GM23338 (cell line): ENCODE data around the gene TTC39A. TPM values are rescaled to one million over a fixed set of nuclear protein-coding genes. Genes with fewer than 3 reads are reported as not detected.

Experiments
- ATAC-seq: fragments of 200-7000 bp; cut with Tn5 transposase; 3 replicates; pipeline ENCODE4 v1.9.1; 2020
- DNase-seq: peaks from one replicate; pipeline ENCODE4 v3.0.0-alpha.2; 2015; ENCODE audit warnings: low spot score
- H2AFZ ChIP-seq: fragments of 200-600 bp; sonication (generic); 2 replicates; pipeline ENCODE4 v1.8.0; 2016; ENCODE audit warnings: antibody characterized with exemption, mild to moderate bottlenecking, moderate library complexity
- H3F3A ChIP-seq: fragments of 200-600 bp; sonication (generic); replicated peaks from 2 replicates; pipeline ENCODE4 v1.8.0; 2017; ENCODE audit warnings: antibody characterized with exemption, mixed run types, low read depth
- H3K27ac ChIP-seq: fragments of 200-600 bp; sonication (generic); 2 replicates; pipeline ENCODE4 v1.6.1; 2016; ENCODE audit warnings: low read depth
- H3K27me3 ChIP-seq: fragments of 200-600 bp; sonication (generic); 2 replicates; pipeline ENCODE4 v1.8.0; 2016; ENCODE audit warnings: mild to moderate bottlenecking, mixed run types, moderate library complexity; ENCODE audit not compliant: insufficient read depth
- H3K36me3 ChIP-seq: fragments of 200-600 bp; sonication (generic); 2 replicates; pipeline ENCODE4 v1.8.0; 2016; ENCODE audit warnings: mild to moderate bottlenecking; ENCODE audit not compliant: insufficient read depth
- H3K4me1 ChIP-seq: fragments of 200-600 bp; sonication (generic); 2 replicates; pipeline ENCODE4 v1.8.0; 2016; ENCODE audit warnings: mild to moderate bottlenecking, moderate library complexity; ENCODE audit not compliant: insufficient read depth
- H3K4me2 ChIP-seq: fragments of 200-600 bp; sonication (generic); 2 replicates; pipeline ENCODE4 v1.7.1; 2017; ENCODE audit warnings: mixed run types
- H3K4me3 ChIP-seq: fragments of 200-600 bp; sonication (generic); 2 replicates; pipeline ENCODE4 v1.6.1; 2016; ENCODE audit warnings: mixed run types
- H3K79me2 ChIP-seq: fragments of 200-600 bp; sonication (generic); replicated peaks from 2 replicates; pipeline ENCODE4 v1.8.0; 2017; ENCODE audit warnings: mild to moderate bottlenecking; ENCODE audit not compliant: insufficient read depth
- H3K9me2 ChIP-seq: fragments of 200-600 bp; sonication (generic); 2 replicates; pipeline ENCODE4 v1.8.0; 2017; ENCODE audit not compliant: insufficient read depth
- H4K20me1 ChIP-seq: fragments of 200-600 bp; sonication (generic); replicated peaks from 2 replicates; pipeline ENCODE4 v1.8.0; 2017; ENCODE audit warnings: mild to moderate bottlenecking; ENCODE audit not compliant: insufficient read depth
- H3K27ac Mint-ChIP-seq: 2 replicates; pipeline ENCODE4 v1.8.0; 2020; ENCODE audit warnings: inconsistent platforms, mild to moderate bottlenecking, moderate library complexity, mixed read lengths
- H3K27me3 Mint-ChIP-seq: 3 replicates; pipeline ENCODE4 v1.8.0; 2022; ENCODE audit warnings: low read depth, mild to moderate bottlenecking, moderate library complexity, mixed read lengths, inconsistent platforms; ENCODE audit not compliant: insufficient read depth, poor library complexity
- H3K36me3 Mint-ChIP-seq: 3 replicates; pipeline ENCODE4 v1.8.0; 2021; ENCODE audit warnings: low read depth, mild to moderate bottlenecking, inconsistent platforms, moderate library complexity, mixed read lengths
- H3K4me1 Mint-ChIP-seq: 3 replicates; pipeline ENCODE4 v1.8.0; 2020; ENCODE audit warnings: mild to moderate bottlenecking, inconsistent platforms, mixed read lengths
- H3K4me3 Mint-ChIP-seq: 3 replicates; pipeline ENCODE4 v1.8.0; 2021; ENCODE audit warnings: moderate library complexity, mild to moderate bottlenecking, inconsistent platforms, mixed read lengths
- H3K9me3 Mint-ChIP-seq: 3 replicates; pipeline ENCODE4 v1.8.0; 2020; ENCODE audit warnings: moderate library complexity, mild to moderate bottlenecking, inconsistent platforms, mixed read lengths
- CREB1 ChIP-seq: fragments of 250-450 bp; sonication (Bioruptor Pico); IDR thresholded peaks from 2 replicates; pipeline ENCODE4 v1.5.0; 2020; ENCODE audit warnings: low read depth, mild to moderate bottlenecking, moderate library complexity
- CTCF ChIP-seq, 2 experiments: fragments of 200-600 bp in 1 of 2; sonication (generic) in 1 of 2; conservative IDR thresholded peaks; 2 replicates each; pipeline versions ENCODE4 v1.5.1 to v1.6.1; 2016 to 2017; ENCODE audit warnings: antibody characterized with exemption in 2 of 2, low read depth in 2 of 2, mild to moderate bottlenecking in 2 of 2, moderate library complexity in 1 of 2
- EZH2 ChIP-seq: fragments of 200-600 bp; sonication (generic); IDR thresholded peaks from one replicate; pipeline ENCODE4 v1.8.0; 2017; ENCODE audit warnings: antibody characterized with exemption, mild to moderate bottlenecking, low read depth; ENCODE audit not compliant: unreplicated experiment
- EZH2phosphoT487 ChIP-seq: fragments of 200-600 bp; sonication (generic); IDR thresholded peaks from one replicate; pipeline ENCODE4 v1.8.1; 2018; ENCODE audit warnings: antibody characterized with exemption; ENCODE audit not compliant: unreplicated experiment
- JUNB ChIP-seq: IDR thresholded peaks from one replicate; pipeline ENCODE4 v1.6.1; 2016; ENCODE audit warnings: antibody characterized with exemption; ENCODE audit not compliant: unreplicated experiment
- NANOG ChIP-seq: IDR thresholded peaks from 2 replicates; pipeline ENCODE4 v1.6.1; 2016; ENCODE audit warnings: antibody characterized with exemption, borderline replicate concordance
- POLR2AphosphoS5 ChIP-seq: IDR thresholded peaks from 2 replicates; pipeline ENCODE4 v1.6.1; 2016; ENCODE audit warnings: antibody characterized with exemption, low read depth
- STAT1 ChIP-seq: IDR thresholded peaks from one replicate; pipeline ENCODE4 v1.6.1; 2016; ENCODE audit warnings: antibody characterized with exemption; ENCODE audit not compliant: unreplicated experiment
- ZNF114 ChIP-seq: fragments of 250-450 bp; sonication (Bioruptor Pico); IDR thresholded peaks from 2 replicates; pipeline ENCODE4 v1.5.0; 2020; ENCODE audit warnings: mild to moderate bottlenecking, moderate library complexity
- ZNF331 ChIP-seq: fragments of 250-450 bp; sonication (Bioruptor Pico); IDR thresholded peaks from 2 replicates; pipeline ENCODE4 v1.5.0; 2020; ENCODE audit warnings: low read depth, mild to moderate bottlenecking, moderate library complexity
- polyA plus RNA-seq: library from polyadenylated mRNA; unstranded; fragments of >200 nt; fragmentation: Nextera tagmentation; extraction: Ambion mirVana; gene quantifications from 2 replicates; pipeline ENCODE4 v1.2.1, GENCODE V29; 2016
- total RNA-seq: library from RNA; depleted of rRNA; stranded (reverse); fragments of >200 nt; shearing (Covaris generic); gene quantifications from 2 replicates; pipeline ENCODE4 v1.2.3, GENCODE V29; 2014
- TF ChIP-seq, protein P1 (sequence below): IDR thresholded peaks from 2 replicates; pipeline ENCODE4 v1.6.1; 2016; ENCODE audit warnings: antibody characterized with exemption
- TF ChIP-seq, protein P2 (sequence below): fragments of 250-450 bp; sonication (Bioruptor Pico); IDR thresholded peaks from 2 replicates; pipeline ENCODE4 v1.5.0; 2020; ENCODE audit warnings: mild to moderate bottlenecking, moderate library complexity

Gene TTC39A
- total and polyA plus RNA-seq, 2 experiments from 2014 or later = 2.3 to 7.1 TPM

DNA sequence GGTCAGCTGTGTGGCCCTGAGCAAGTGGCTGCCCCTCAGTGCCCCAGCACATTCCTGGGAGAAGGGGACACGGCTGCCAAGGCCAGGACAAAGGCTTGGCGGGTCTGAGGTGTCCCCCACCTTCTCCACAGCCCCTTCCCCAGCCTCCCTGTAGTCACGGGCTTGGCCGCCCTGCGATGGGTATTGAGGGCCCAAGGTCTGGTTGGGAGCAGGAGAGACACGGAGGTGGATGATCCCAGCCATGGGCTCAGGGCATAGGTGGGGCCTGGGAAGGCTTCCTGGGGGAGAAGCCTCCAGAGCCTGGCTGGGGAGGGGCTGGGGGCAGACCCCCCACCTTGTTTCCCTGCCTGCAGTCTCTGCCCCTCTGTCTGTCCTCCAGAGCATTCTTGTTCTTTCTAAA lies 27.0 kb downstream of the TTC39A start (continued):
- TF ChIP-seq, protein P1, sequence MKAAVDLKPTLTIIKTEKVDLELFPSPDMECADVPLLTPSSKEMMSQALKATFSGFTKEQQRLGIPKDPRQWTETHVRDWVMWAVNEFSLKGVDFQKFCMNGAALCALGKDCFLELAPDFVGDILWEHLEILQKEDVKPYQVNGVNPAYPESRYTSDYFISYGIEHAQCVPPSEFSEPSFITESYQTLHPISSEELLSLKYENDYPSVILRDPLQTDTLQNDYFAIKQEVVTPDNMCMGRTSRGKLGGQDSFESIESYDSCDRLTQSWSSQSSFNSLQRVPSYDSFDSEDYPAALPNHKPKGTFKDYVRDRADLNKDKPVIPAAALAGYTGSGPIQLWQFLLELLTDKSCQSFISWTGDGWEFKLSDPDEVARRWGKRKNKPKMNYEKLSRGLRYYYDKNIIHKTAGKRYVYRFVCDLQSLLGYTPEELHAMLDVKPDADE = no peak
- TF ChIP-seq JUNB (no peak), EZH2phosphoT487 (no peak), CREB1 (CRISPR knock-in tag) (no peak), NANOG (no peak), POLR2AphosphoS5 (no peak), ZNF331 (CRISPR knock-in tag) (no peak)

GRCh38 chr1:51302746-51303145 lies 27.6 kb downstream of the TTC39A start:
- ATAC-seq (no peak), DNase-seq (no peak)
- no peak overlapping the region for H2AFZ ChIP-seq
- no peak overlapping the region for H3K4me3 ChIP-seq
- H3K36me3 Mint-ChIP-seq = no peaks in the 10 kb centered on the region; the same call in 2 of the 3 replicates
- no peak overlapping the region for H3K27ac ChIP-seq
- no peak overlapping the region for H3K4me3 Mint-ChIP-seq
- no peaks in the 10 kb centered on the region for H3K9me2 ChIP-seq
- H3K36me3 ChIP-seq = no peaks in the 10 kb centered on the region
- no peaks in the 10 kb centered on the region for H3K4me1 ChIP-seq
- no peak overlapping the region for H3K27ac Mint-ChIP-seq
- no peaks in the 10 kb centered on the region for H3K79me2 ChIP-seq
- H4K20me1 ChIP-seq = no peaks in the 10 kb centered on the region
- no peaks in the 10 kb centered on the region for H3K27me3 ChIP-seq
- no peak overlapping the region for H3K4me2 ChIP-seq
- H3K27me3 Mint-ChIP-seq = peaks cover 13% of the 10 kb centered on the region
- H3F3A ChIP-seq = no peaks in the 10 kb centered on the region
- H3K9me3 Mint-ChIP-seq = peaks cover 10% of the 10 kb centered on the region; the same call in 2 of the 3 replicates
- peaks cover 3% of the 10 kb centered on the region; the same call in 1 of the 3 replicates for H3K4me1 Mint-ChIP-seq
- TF ChIP-seq, protein P1 = no peak
- TF ChIP-seq STAT1 = no peak
- no peak for TF ChIP-seq EZH2
- TF ChIP-seq, protein P2, sequence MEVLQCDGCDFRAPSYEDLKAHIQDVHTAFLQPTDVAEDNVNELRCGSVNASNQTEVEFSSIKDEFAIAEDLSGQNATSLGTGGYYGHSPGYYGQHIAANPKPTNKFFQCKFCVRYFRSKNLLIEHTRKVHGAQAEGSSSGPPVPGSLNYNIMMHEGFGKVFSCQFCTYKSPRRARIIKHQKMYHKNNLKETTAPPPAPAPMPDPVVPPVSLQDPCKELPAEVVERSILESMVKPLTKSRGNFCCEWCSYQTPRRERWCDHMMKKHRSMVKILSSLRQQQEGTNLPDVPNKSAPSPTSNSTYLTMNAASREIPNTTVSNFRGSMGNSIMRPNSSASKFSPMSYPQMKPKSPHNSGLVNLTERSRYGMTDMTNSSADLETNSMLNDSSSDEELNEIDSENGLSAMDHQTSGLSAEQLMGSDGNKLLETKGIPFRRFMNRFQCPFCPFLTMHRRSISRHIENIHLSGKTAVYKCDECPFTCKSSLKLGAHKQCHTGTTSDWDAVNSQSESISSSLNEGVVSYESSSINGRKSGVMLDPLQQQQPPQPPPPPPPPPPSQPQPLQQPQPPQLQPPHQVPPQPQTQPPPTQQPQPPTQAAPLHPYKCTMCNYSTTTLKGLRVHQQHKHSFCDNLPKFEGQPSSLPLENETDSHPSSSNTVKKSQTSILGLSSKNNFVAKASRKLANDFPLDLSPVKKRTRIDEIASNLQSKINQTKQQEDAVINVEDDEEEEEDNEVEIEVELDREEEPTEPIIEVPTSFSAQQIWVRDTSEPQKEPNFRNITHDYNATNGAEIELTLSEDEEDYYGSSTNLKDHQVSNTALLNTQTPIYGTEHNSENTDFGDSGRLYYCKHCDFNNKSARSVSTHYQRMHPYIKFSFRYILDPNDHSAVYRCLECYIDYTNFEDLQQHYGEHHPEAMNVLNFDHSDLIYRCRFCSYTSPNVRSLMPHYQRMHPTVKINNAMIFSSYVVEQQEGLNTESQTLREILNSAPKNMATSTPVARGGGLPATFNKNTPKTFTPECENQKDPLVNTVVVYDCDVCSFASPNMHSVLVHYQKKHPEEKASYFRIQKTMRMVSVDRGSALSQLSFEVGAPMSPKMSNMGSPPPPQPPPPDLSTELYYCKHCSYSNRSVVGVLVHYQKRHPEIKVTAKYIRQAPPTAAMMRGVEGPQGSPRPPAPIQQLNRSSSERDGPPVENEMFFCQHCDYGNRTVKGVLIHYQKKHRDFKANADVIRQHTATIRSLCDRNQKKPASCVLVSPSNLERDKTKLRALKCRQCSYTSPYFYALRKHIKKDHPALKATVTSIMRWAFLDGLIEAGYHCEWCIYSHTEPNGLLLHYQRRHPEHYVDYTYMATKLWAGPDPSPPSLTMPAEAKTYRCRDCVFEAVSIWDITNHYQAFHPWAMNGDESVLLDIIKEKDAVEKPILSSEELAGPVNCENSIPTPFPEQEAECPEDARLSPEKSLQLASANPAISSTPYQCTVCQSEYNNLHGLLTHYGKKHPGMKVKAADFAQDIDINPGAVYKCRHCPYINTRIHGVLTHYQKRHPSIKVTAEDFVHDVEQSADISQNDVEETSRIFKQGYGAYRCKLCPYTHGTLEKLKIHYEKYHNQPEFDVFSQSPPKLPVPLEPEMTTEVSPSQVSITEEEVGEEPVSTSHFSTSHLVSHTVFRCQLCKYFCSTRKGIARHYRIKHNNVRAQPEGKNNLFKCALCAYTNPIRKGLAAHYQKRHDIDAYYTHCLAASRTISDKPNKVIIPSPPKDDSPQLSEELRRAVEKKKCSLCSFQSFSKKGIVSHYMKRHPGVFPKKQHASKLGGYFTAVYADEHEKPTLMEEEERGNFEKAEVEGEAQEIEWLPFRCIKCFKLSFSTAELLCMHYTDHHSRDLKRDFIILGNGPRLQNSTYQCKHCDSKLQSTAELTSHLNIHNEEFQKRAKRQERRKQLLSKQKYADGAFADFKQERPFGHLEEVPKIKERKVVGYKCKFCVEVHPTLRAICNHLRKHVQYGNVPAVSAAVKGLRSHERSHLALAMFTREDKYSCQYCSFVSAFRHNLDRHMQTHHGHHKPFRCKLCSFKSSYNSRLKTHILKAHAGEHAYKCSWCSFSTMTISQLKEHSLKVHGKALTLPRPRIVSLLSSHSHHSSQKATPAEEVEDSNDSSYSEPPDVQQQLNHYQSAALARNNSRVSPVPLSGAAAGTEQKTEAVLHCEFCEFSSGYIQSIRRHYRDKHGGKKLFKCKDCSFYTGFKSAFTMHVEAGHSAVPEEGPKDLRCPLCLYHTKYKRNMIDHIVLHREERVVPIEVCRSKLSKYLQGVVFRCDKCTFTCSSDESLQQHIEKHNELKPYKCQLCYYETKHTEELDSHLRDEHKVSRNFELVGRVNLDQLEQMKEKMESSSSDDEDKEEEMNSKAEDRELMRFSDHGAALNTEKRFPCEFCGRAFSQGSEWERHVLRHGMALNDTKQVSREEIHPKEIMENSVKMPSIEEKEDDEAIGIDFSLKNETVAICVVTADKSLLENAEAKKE (CRISPR knock-in tag) = no peak
- TF ChIP-seq CREB1 (CRISPR knock-in tag) = no peak
- no peak for TF ChIP-seq ZNF114 (CRISPR knock-in tag)
- no peak for TF ChIP-seq JUNB
- no peak for TF ChIP-seq CTCF (conservative IDR thresholded peaks at IDR 0.05; ENCODE audit: low read depth in 2 of 2)
- TF ChIP-seq POLR2AphosphoS5 = no peak
- no peak for TF ChIP-seq EZH2phosphoT487
